ENCODE results near the gene ZBED5.

ZBED5 gene

GRCh38 chr11:10898763-10899025 lies 40.8 kb upstream of the ZBED5 start:
- H3K4me3 ChIP-seq, result no peak overlapping the region
- no peaks in the 10 kb centered on the region for H3K36me3 ChIP-seq
- H3K27ac ChIP-seq, result peak overlapping the region; percentile 92 to 93
- H3K27me3 ChIP-seq, result no peaks in the 10 kb centered on the region
- DNase-seq, result no peak
- intact Hi-C loops (cut with DNase I; ENCODE audit: low total_unique reads), result loop anchor here (5.0 kb wide), 1 partner anchor 36 kb away; no protein-coding TSS in a partner anchor
- H3K9me3 ChIP-seq, result no peaks in the 10 kb centered on the region
- peaks cover 0 to 50% (median 29%) of the 10 kb centered on the region in 4 donors for H3K4me1 ChIP-seq
- TF ChIP-seq CTCF (IDR thresholded peaks at IDR 0.05), result no peak

- DNase-seq, result no peak
- Histone ChIP-seq H3K27me3 (no peaks in the 10 kb centered on the region), H3K36me3 (no peaks in the 10 kb centered on the region), H3K9me3 (no peaks in the 10 kb centered on the region), H3K4me3 (no peak overlapping the region), H3K4me1 (peaks cover 0 to 55% (median 34%) of the 10 kb centered on the region in 4 donors), H3K27ac (peak overlapping the region; percentile 92 to 93)
- intact Hi-C loops (cut with DNase I; ENCODE audit: low total_unique reads), result loop anchor here (5.0 kb wide), 1 partner anchor 36 kb away; no protein-coding TSS in a partner anchor
- TF ChIP-seq CTCF (IDR thresholded peaks at IDR 0.05), result no peak
Observed at GRCh38 chr11:10898003-10898762, 40.3 kb upstream of the ZBED5 start.

GRCh38 chr11:10897150-10897549 lies 39.3 kb upstream of the ZBED5 start:
- no peak overlapping the region for H3K4me3 ChIP-seq
- H3K36me3 ChIP-seq, result no peaks in the 10 kb centered on the region
- TF ChIP-seq CTCF (IDR thresholded peaks at IDR 0.05), result no peak
- DNase-seq, result no peak
- H3K27me3 ChIP-seq, result no peaks in the 10 kb centered on the region
- H3K27ac ChIP-seq, result no peak overlapping the region
- H3K9me3 ChIP-seq, result no peaks in the 10 kb centered on the region
- intact Hi-C loops (cut with DNase I; ENCODE audit: low total_unique reads), result loop anchor here (5.0 kb wide), 1 partner anchor 35 kb away; no protein-coding TSS in a partner anchor
- H3K4me1 ChIP-seq, result peaks cover 0 to 56% (median 34%) of the 10 kb centered on the region in 4 donors

GRCh38 chr11:10896493-10896892 lies 38.6 kb upstream of the ZBED5 start:
- H3K27me3 ChIP-seq, result no peaks in the 10 kb centered on the region
- DNase-seq, result no peak
- peaks cover 0 to 50% (median 34%) of the 10 kb centered on the region in 4 donors for H3K4me1 ChIP-seq
- TF ChIP-seq CTCF (IDR thresholded peaks at IDR 0.05), result no peak
- intact Hi-C loops (cut with DNase I; ENCODE audit: low total_unique reads), result loop anchor here (5.0 kb wide), 1 partner anchor 34 kb away; no protein-coding TSS in a partner anchor
- no peak overlapping the region for H3K4me3 ChIP-seq
- no peaks in the 10 kb centered on the region for H3K36me3 ChIP-seq
- no peak overlapping the region for H3K27ac ChIP-seq
- H3K9me3 ChIP-seq, result no peaks in the 10 kb centered on the region

GRCh38 chr11:10895285-10895684 lies 37.4 kb upstream of the ZBED5 start:
- intact Hi-C loops (cut with DNase I; ENCODE audit: low total_unique reads), result loop anchor here (5.0 kb wide), 1 partner anchor 33 kb away; no protein-coding TSS in a partner anchor
- DNase-seq, result no peak
- no peak overlapping the region for H3K27ac ChIP-seq
- no peaks in the 10 kb centered on the region for H3K36me3 ChIP-seq
- H3K4me3 ChIP-seq, result no peak overlapping the region
- no peaks in the 10 kb centered on the region for H3K27me3 ChIP-seq
- H3K4me1 ChIP-seq, result peaks cover 0 to 38% (median 26%) of the 10 kb centered on the region in 4 donors
- TF ChIP-seq CTCF (IDR thresholded peaks at IDR 0.05), result no peak
- no peaks in the 10 kb centered on the region for H3K9me3 ChIP-seq

All from tibial artery (tissue), 4 donors.